Measurements from ENCODE around the gene TRIM37.

DNA sequence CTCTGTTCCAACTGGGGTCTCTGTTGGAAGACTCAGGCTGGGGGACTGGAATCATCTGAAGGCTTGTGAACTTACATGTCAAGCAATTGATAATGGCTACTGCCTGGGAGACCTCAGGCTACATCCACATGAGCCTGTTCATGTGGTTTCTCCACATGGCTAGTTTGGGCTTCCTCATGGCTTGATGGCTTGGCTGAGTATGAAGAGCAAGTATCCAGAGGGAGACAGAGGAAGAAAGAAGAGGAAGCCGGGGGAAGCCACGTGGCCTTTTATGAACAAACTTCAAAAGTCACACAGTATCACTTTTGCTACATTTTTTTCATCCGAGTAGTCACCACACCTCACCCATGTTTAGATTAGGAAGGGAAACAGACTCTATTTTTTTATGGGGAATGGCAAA lies 158.9 kb downstream of the TRIM37 start:
- TF ChIP-seq, protein P1, sequence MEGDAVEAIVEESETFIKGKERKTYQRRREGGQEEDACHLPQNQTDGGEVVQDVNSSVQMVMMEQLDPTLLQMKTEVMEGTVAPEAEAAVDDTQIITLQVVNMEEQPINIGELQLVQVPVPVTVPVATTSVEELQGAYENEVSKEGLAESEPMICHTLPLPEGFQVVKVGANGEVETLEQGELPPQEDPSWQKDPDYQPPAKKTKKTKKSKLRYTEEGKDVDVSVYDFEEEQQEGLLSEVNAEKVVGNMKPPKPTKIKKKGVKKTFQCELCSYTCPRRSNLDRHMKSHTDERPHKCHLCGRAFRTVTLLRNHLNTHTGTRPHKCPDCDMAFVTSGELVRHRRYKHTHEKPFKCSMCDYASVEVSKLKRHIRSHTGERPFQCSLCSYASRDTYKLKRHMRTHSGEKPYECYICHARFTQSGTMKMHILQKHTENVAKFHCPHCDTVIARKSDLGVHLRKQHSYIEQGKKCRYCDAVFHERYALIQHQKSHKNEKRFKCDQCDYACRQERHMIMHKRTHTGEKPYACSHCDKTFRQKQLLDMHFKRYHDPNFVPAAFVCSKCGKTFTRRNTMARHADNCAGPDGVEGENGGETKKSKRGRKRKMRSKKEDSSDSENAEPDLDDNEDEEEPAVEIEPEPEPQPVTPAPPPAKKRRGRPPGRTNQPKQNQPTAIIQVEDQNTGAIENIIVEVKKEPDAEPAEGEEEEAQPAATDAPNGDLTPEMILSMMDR (IDR thresholded peaks at IDR 0.05; ENCODE audit: insufficient read depth, low read length, poor library complexity, severe bottlenecking) = no peak
- no peak for TF ChIP-seq EZH2phosphoT487 (conservative IDR thresholded peaks at IDR 0.05; ENCODE audit: low read length)

All from SU-DHL-6 (cell line).